GM19372 (cell line): ENCODE measurements around the gene ANK3.

Source experiments
- ATAC-seq: cut with Tn5 transposase; IDR thresholded peaks from one replicate; pipeline ENCODE4 v1.9.1; 2021; ENCODE audit warnings: mild to moderate bottlenecking, low read depth, moderate library complexity; ENCODE audit not compliant: unreplicated experiment

The ANK3 gene

DNA sequence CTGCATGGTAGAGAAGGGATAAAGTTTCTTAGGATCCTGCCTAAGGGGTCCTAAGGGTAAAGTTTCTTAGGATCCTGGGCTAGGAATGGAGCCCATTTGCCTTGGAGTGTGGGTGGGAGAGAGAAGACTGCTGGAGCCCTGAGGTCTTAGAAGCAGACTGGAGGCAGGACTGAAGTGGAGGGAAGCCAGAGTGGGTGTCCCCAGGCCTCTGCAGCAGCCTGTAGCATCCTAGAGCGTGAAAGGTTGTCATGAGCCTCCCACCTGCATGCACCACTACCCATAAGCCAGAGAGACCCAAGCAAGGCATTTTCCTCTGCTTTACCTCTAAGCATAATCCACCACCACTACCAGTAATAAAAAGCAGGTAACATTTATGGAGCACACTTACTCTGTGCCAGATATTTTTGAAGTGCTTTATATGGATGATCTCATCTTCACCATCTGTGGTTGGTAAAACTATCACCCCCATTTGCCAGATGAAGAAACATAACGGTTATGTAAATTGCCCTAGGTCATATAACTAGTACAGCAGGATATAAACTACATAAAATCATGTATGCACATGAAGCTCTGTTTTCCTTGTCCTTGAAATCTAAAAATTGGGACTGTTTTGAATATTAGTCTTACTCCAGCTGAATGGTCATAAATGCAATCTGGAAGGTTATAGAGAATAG, 379.8 kb downstream of the ANK3 start:
- no peak for ATAC-seq

DNA sequence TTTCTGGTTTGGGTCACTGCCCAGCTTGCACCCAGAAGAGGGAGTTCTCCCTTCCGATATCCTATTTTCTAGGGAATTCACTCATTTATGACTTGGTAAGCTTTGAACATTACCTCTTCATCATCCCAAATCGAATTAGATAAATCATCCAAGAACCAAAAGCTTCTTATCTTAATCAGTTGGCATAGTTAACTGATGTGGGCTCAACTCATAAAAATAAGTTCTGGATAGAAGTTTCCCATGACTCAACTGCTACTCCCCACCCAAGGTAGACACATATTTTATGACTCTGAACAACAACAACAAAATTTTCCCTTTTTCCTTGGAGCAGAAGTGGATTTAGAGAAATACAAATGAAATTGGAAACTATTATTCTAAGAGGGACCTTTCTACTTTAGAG, 380.4 kb downstream of the ANK3 start:
- ATAC-seq, result no peak

DNA sequence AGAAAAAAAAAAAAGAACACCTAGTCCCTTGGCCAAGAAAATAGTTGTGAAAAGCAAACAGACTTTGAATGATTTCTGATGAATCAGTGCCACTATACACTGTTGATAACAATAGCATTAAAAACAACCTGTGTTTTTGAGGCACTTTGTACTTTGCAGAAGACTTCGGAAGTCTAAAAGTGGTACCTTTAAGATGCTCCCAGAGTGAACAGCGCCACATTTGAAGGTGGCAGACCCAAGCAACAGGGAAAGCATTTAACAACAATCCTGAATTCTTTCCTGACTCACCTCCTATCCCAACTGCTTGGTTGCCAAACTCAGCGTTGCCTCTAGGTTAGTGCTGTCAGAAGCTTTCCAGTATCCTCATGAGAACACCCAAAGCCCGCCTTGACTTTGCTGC, 380.9 kb downstream of the ANK3 start:
- no peak for ATAC-seq

DNA sequence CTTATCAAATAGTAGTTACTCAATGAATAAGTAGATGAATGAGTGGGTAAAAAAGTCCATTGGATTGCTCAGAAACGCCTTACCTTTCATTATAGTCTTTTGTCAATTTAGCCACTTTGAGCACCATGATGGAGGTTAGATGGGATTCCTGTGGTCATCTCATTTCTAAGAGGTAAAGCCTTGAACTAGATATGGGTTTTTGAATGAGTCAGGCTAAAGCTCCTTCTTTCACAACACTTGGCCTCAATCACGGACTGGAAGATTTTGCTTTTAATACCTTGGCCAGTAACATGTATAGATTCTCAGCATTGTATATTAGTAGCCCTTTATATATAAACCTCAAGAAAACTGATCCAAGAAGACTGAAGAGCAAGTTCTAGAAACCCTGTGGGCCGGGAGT, 383.6 kb downstream of the ANK3 start:
- ATAC-seq, result no peak

DNA sequence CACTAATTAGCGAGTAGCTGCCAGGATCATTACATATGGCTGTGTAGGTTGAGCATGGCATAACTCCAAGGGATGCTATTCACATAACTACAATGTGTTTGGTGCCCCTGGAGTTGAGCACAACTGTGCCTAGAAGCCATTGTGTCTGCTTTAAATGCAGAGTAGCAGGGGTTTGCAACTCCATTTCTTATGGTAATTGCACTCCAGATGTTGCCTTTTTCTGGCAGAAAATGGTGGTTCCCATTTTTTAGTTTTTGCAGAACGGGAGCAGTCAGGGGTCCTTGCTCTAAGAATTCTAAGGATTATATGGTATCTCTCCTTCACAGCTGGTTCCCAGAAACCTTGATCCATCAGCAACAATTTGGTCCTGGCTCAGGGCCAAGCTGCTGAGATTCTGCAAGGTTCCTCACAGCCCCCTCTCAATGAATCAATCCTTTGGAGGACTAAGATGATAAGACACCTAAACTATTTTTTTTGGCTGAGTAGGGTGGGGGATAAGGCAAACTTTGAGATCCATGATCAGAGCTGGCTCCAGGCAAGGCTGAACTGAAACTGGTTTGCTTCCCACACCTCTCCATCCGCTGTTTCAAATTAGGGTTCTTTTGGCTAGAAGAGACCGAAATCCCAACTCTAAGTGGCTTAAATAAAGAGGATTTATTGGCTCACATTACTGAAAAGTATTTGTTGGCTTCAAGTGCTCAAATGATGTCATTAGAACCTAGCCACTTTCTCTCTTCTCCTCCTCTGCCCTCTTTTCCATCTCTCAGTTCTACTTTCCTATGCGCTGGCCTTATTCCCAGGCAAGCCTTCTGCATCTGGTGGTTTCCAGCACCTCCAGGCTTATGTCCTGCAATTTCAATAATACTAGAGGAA, 385.8 kb downstream of the ANK3 start:
- ATAC-seq, result no peak

DNA sequence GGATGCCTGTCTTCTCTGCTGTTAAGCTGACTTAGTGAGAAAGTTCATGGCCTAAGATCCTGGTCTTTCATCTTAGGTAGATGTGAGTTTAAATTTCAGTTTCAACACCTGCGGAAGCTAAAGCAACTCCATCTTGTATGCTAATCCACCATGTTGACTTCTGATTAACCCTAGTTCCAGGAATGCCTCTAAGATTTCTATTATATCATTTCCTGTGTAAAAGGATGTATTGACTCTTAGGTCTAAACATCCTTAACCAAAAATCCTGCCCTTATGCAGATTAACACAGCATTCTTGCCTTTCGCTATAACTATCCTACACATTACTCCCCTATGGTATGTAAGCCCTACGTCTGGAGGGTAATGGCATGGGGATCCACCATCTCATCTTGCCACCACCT, 388.9 kb downstream of the ANK3 start:
- ATAC-seq, result no peak

DNA sequence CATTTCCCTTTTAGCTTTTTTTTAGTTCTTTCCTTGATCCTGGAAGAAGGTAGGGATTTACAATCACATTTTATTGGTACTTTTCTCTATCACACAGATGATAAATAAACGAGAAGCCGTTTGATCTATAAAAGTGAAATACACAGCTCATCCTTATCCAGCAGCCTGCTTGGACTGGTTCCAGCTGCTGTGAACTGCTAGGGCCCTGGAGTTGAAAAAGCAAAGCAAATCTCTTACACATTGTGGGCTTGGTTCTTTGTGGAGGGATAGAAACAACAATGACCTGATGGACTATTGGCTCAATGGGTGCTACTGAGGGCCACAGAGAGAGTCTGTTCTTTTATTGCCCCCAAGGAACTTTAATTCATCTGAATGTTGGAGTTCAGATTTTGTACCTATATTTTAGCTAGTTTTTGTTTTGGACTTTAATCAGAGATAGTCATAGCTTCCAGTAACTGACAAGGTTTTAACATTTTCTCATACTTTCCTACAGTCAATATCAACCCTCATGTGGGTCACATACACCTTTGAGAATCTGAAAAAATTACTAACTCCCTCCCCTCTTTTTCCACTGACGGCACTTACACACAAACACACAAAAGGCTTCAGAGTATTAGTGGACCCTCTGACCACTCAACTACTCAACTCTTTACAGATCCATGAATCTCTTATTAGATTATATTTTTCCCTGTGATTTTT, 391.7 kb downstream of the ANK3 start:
- ATAC-seq, result no peak

DNA sequence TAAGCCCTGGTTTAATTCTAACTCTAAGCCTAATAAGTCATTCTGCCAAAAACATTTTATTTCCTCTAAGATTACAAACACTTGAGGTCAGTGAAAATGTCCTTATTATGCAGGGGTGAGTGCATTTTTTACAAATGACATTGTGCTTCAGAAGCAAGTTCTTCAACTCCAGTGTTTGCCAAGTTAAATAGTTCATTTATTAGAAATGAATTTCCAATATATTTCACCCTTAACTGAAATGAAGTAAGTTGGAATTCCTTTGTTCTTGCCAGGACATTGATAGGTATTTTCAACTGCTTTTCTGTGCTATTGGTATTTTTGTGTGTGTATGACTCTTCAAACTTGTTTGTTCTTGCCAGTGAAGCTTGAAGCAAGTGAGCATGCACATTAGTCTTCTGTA, 393.8 kb downstream of the ANK3 start:
- no peak for ATAC-seq

DNA sequence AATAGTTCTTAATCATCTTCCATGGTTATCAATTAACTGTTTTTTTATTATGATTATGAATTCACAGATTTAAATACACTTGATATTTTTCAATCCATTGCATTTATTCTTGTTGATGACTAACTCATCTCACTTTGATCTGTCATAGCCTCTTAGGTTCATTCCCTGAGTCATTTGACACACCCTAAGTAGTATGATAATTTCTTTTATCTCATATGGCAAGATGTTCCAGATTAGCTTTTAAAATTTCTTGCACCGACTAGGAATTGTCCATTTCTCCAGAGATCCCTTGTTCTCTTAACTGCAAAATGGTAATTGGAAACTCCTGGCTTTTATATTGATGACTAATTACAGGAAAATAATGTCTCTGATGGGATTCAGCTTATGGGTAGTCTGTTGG, 395.7 kb downstream of the ANK3 start:
- ATAC-seq, result no peak

DNA sequence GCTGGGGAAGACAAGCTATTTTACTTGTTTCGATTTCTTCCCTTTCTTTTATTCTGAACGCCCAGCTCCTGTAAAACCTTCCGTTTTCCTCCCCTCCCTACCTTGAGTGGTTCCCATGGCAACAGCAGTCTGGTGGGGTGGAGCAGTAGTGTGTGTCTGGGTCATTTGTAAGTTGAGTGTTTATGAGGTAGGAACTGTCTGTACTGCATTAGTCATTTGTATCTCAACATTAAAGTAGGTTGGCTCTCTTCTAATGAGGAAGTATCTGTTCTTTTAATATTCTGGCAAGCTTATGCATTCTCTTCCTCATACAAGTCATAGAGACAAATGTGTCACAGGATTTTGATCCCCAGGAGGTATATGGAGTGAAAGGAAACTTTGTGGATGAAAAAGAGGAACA, 398.0 kb downstream of the ANK3 start:
- no peak for ATAC-seq

DNA sequence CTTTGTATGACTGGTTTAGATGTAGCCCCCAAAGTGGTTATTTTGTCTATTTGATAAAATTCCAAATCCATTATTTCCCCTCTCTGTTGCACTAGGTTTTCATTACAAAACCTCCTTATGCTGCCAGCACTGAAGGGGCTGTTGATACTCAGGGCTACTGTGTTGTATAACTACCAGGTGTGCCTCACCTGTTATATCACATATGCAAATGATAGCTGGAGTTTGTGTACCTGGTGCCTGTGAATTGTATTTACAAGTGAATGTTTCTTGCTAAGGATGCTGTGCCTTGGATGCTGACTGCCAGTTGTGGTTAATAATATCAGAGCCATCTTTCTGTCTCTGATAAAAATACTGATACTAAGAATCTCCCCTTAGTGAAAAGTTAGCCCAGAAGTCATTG, 398.6 kb downstream of the ANK3 start:
- ATAC-seq, result no peak

DNA sequence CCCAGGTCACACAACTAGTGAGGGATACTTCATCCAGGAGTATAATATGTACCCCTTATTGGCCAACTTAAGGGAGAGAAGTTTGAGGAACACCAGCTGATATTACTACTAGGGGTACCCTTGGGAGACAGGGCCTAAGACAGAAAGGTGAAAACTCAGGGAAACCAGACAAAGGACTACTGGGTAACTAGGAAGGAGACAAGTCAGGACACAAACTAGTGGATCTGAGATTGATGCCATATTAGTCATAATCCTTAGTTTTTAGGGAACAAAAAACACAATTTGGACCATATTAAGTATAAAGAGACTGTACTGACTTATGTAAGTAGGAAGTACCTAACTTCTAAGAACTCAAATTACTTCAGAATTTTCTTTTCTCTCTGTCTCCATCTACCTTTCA, 404.0 kb downstream of the ANK3 start:
- ATAC-seq, result no peak

DNA sequence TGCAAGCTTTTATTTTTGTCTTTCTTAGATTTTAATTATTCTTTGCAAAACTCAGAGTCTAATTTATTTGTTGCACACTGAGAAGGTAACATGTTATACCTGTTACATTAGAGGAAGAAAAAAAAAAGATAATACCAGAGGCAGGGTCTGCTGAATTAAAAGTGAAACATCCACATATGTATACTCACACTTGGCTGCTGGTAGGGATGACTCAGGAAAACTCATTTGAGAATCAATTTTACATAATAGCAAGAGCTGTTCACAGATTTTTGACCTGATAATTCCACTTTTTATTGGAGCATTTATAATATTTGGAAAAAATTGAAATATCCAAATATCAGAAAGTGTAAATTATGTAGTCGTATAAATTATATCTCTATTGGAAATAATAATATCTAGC, 405.3 kb downstream of the ANK3 start:
- no peak for ATAC-seq

DNA sequence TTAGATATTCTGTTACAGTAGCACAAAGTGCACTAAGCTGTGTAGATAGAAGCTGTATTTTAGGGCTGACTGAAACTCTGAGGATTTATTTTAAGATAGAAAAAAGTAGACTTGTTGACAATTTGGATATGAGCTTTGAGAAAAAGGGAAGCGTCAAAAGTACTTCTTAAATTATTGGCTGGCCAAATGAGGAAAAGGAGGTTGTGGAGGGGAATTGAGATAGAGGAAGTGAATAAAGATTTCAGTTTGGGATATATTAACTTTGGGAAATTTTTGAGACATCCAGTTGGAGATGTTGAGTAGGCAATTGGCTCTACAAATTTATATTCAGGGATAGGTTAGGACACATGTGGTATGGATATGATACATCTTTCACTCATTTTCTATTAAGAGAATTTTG, 409.3 kb downstream of the ANK3 start:
- ATAC-seq, result no peak

DNA sequence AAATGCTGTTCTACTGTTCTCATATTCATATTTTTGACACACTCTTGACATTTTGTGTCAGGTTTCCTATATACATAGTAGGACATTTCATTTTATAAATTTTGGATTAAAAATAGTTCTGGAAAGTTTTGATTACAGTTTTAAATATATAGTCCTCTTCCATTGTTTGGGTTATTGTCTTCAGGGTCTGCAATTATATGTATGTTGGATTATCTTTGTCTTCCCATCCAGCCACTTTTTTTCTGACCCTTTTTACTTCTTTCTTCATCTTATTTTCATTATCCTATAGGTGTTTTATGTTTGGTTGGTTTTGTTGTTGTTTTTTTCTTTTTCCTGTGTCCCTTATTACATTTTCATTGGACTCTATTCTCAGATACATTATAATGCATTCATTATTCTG, 412.2 kb downstream of the ANK3 start:
- no peak for ATAC-seq

DNA sequence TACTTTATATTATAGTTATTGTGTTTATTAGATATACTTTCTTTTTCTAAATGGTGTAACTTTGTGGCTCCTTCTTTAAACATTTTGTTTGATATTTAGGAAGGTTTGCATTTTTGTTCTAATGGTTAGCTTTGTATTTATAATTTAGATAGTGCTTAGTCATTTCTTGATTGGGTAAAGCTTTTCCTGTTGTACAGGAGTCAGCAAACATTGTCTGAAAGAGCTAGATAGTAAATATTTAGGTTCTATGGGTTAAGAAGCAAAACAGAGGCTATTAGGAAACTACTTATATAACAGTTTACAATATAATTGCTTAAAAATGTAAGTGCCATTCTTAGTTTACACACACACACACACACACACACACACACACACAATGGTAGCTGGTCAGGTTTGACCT, 412.8 kb downstream of the ANK3 start:
- no peak for ATAC-seq
